HG03025 (cell line): ENCODE data around the gene C1orf74.
A peak's percentile ranks its signal among the peaks of the same experiment; 100 is the strongest.

Experiments
- ATAC-seq: cut with Tn5 transposase; IDR thresholded peaks from one replicate; pipeline ENCODE4 v1.9.1; 2021; ENCODE audit warnings: mild to moderate bottlenecking, moderate library complexity; ENCODE audit not compliant: unreplicated experiment, low FRiP score

The C1orf74 gene

DNA sequence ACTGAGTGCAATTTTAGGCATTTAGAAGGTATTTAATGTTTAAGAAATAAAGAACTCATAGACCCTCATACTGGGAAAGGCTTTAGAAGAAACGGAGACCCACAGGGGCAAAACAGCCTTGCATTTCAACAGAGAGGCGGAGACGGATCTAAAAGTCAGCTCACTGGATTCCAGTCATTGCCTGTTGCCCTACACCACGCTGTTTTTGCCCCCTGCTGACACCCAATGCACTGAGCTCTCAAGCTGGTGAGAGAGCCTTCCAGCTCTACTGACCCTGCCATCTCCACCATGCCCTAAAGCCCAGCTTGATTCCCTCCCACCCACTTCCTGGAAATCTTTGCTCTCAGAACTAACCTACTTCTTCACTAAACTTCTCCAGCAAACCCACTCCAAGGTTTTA is 35.7 kb downstream of the C1orf74 start:
- no peak for ATAC-seq

DNA sequence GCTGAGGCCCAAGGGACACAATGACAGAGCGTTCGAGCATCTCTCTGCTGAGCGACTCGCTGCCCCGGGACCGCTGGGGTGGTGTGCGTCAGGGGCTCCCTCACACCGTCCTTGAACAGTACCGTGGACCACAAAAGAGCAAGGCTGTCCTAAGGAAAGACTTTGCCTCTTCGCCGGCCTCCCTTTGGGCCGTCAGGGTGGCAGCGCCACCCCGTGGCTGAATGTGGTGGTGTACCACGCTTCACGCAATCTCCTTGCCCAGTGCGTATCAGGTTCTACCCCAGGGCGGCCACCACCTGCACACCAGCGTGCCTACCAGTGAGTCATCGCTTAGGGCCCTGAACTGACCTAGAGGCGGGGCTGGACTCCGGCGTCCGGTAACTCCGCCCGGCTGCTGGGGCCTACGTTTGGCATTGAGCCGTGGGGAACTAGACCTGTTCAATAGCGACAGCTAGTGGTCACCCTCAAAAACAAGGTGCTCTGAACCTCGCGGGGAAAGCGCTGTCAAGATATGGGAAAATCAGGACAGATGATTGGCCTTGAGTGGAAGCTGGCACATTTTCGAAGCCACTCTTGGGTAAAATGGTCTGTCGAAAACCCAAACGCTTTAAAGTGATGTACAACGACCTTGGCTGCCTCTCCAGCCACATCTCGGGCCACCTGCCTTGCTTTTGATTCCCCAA is 36.6 kb downstream of the C1orf74 start:
- ATAC-seq = peak; percentile 76

GRCh38 chr1:209746451-209747165 is 37.8 kb downstream of the C1orf74 start:
- ATAC-seq = no peak

DNA sequence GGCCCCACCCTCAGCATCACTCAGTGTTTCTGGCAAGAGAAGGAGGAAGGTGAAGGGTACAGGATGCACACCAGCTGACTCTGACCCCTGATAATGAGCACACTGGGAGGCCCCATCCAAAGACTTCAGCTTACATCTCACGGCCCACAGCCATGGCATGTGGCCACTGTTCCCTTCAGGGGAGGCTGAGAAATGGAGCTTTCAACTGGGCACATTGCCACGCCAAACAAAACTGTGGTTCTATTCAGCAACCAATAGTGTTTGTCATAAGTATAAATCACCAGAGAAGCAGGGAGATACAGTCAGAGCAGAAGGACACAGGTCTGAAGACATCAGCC is 41.2 kb downstream of the C1orf74 start:
- ATAC-seq = no peak

DNA sequence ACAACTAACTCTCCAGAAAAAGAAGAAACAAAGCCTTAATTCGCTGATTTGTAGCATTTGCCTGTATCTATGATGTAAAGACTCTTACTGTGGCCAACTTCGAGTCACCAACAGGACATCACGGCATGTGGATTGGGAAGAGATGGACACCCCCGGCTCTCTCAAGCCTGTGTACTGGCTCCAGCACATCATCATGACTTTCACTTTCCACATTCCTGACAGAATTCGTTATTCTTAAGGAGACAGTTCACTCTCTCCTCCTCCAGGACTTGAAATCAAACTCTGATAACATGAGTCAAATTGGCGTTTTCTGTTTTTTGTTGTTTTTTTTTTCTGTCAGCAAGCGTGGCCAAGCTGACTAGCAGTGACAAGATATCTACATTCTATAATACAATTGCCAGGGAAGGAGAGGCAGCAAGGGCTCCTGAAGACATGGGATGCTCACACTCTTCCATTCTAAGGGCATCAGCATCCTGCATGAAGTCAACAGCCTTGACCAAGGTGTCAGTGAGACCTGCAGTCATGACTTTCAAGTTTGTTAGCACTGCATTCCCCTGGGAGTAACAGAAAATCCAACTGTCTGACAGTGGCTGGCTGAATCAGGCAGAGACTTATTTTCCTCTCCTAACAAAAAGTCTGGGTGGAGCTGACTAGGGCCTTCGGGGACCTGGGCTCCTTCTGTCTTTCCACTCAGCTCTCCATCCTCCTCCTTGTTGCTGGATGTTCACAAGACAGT is 41.8 kb downstream of the C1orf74 start:
- no peak for ATAC-seq

DNA sequence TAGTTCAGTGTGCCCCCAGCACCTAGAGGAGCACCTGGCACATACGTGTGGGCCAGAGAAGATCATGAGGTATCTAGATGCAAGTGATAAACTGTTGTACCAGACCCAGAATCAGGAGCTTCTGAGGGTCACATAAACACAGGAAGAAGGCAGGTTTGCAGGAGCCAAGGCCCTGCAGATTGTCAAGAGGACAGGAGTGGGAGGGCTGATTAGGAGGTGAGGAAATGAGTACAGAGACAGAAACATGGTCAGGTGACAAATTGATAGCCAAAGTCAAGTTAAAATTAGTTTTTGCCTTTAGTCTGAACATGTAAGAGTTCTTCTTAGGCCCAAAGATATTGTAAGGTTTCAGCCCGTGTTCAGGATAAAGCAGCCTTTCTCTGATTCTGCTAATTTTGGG is 42.5 kb downstream of the C1orf74 start:
- ATAC-seq = no peak

DNA sequence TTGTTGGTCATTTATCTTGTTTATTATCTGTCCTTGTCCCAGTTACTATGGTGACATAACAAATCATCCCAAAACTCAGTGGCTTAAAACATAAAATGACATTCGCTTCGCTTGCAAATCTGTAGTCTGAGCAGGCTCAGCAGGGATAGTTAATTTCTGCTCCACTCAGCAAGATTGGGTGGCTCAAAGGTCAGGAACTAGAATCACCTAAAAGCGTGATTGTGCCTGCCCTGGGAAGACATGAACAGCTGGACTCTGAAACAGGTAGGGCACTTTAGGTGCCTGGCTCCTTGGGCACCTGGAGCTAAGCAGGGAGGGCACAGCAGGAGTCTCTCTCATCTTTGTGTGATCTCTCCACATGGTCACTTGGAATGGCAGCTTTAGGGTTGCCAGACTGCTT is 43.2 kb downstream of the C1orf74 start:
- ATAC-seq = no peak

DNA sequence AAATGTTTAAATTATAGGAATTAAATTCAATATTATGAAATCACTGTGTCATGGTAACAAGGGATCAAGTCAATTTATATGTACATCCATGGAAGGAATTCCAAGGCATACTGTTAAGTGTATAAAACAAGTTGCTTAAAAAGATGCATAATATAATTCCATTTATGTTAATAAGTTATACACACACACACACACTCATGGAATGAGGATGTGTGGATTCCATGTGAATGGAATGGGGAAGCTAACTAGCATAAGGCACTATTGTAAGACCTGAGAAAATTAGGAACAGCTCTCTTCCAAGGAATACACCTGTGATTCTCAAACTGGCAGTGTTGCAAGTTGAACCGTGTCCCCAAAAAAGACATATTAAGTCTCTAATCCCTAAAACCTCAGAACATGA is 46.1 kb downstream of the C1orf74 start:
- ATAC-seq = no peak

DNA sequence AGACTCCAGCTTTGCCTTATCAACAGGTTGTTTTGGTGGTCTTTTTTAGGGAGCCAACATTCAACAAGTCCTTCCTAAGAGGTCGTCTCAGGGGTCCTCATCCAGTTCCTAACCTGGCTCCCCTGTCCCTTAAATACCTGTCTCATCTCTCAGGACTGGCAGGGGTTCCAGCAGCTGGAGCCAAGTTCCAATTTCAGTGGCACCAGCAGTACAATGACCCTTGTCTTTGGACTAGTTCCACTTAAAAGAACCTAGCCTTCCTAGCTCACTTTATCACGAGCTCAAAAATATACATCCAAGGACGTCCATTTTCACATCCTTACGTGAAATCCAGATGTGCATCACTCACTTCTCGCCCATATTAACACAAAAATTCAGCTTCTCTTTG is 47.2 kb downstream of the C1orf74 start:
- no peak for ATAC-seq

DNA sequence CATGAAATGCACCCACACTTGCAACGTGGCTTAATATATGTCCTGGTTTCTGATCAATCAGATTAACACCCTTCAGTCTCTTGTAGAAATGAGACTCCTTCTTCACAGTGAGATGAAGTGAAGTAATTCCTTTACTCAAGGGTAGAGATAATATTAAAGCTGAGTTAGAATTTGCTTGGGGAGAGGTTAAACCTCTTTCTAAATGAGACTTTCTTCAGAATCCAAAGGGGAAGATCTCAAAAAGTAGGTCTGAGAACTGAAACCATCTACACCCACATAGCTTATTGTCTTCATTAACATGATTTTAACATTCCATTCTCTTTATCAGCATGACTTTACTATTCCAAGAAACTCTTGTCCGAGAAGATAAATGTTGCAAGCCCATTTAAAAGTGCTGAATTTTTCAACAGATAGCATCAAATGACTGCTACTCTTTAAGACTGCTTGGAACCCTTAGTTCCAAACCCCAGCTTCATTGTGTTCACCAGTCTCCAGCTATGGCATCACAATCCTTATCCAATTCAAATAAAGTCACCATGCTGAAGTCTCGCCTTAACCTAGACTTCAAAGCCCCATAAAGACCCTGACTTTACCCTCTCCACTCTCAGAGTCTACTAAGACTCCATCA is 47.8 kb downstream of the C1orf74 start:
- no peak for ATAC-seq

DNA sequence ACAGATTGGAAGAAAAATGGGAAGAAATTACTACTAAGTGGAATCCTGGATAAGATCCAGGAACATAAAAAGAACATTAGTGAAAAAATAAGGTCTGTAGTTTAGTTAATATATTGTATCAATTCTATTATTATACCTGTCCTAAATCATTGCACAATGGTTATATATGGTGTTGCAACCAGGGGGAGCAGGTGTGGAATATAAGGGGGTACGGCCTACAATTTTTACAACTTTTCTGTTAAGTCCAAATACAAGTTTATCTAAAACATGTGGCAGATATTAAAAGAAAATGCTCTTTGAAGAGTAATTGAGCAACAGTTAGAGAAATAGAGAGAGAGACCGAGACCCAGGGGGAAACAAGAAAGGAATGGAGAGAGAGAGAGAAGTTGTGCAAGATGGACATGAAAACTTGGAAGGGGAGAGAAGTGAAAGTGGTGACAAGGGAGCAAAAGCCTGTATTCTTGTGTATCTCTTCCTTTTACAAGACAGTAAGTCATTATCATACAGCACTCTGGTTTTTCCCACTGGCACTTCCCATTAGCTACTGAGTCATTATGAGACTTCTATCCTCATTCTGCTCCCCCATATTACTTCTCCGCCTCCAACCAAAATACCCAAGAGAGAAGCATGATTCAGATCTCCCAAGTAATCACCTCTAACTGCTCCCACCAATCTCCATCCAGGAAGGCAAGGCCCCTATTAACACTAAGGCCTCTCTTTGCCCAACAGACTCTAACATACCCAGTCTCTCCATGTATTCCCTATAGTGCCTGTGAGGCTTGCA is 50.8 kb downstream of the C1orf74 start:
- no peak for ATAC-seq

- ATAC-seq = no peak
These were observed 51.6 kb downstream of the C1orf74 start for GRCh38 chr1:209732725-209733124.

DNA sequence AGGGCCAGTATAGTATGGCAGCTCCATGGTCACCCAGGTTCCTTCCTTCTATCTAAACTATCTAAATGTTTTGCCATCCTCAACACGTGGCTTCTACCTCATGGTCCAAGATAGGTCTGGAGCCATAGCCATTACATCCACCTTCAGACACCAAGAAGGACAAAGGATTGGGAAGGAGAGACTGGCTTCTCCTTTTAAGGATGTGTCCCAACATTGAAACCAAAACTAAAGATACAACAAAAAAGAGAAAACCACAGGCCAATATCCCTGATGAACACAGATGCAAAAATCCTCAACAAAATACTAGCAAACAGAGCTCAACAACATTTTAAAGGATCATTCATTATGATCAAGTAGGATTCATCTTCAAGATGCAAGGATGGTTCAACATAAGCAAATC is 54.9 kb downstream of the C1orf74 start:
- no peak for ATAC-seq
